Liver (tissue), 9 donors: ENCODE results near the gene SYCP3. TPM values are rescaled to one million over a fixed set of nuclear protein-coding genes. Genes with fewer than 3 reads are reported as not detected.

Source experiments
- DNase-seq: peaks from one replicate; pipeline ENCODE4 v3.0.0-alpha.2; 2017; ENCODE audit warnings: low spot score
- H3K27ac ChIP-seq, 2 donors: one replicate each; pipeline ENCODE4 v1.7.0; 2013; ENCODE audit warnings: inconsistent platforms in 2 of 2, low read length in 2 of 2, control low read depth in 1 of 2, low read depth in 1 of 2, mild to moderate bottlenecking in 1 of 2
- H3K27me3 ChIP-seq, 4 donors: one replicate each; pipeline versions ENCODE4 v1.6.1 to v1.7.0; 2013; ENCODE audit warnings: low read length in 3 of 4, inconsistent platforms in 1 of 4, mild to moderate bottlenecking in 1 of 4, moderate library complexity in 1 of 4; ENCODE audit not compliant: control insufficient read depth in 4 of 4, insufficient read depth in 4 of 4
- H3K36me3 ChIP-seq, 4 donors: one replicate each; pipeline versions ENCODE4 v1.6.1 to v1.7.0; 2013; ENCODE audit warnings: low read length in 3 of 4, mild to moderate bottlenecking in 3 of 4, low read depth in 1 of 4, moderate library complexity in 1 of 4; ENCODE audit not compliant: control insufficient read depth in 4 of 4, insufficient read depth in 3 of 4
- H3K4me1 ChIP-seq, 4 donors: one replicate each; pipeline versions ENCODE4 v1.6.1 to v1.7.0; 2013; ENCODE audit warnings: low read length in 3 of 4, mild to moderate bottlenecking in 3 of 4, moderate library complexity in 1 of 4; ENCODE audit not compliant: control insufficient read depth in 4 of 4, insufficient read depth in 4 of 4
- H3K4me3 ChIP-seq, 3 donors: one replicate each; pipeline versions ENCODE4 v1.6.1 to v1.7.0; 2013; ENCODE audit warnings: low read length in 3 of 3, control low read depth in 1 of 3, low read depth in 1 of 3, mild to moderate bottlenecking in 1 of 3
- H3K9ac ChIP-seq, 2 donors: one replicate each; pipeline ENCODE4 v1.7.0; 2013; ENCODE audit warnings: low read length in 2 of 2, mild to moderate bottlenecking in 2 of 2, moderate library complexity in 2 of 2, control low read depth in 1 of 2, low read depth in 1 of 2
- H3K9me3 ChIP-seq, 4 donors: one replicate each; pipeline versions ENCODE4 v1.6.1 to v1.7.0; 2013; ENCODE audit warnings: low read length in 3 of 4; ENCODE audit not compliant: control insufficient read depth in 4 of 4
- EGR1 ChIP-seq, 2 donors: IDR thresholded peaks; 2 replicates each; pipeline ENCODE4 v1.6.1; 2016 to 2018; ENCODE audit warnings: antibody characterized with exemption in 2 of 2, low read depth in 2 of 2
- FOXA1 ChIP-seq: IDR thresholded peaks from 2 replicates; pipeline ENCODE4 v1.6.1; 2016; ENCODE audit warnings: antibody characterized with exemption
- FOXA2 ChIP-seq: IDR thresholded peaks from 2 replicates; pipeline ENCODE4 v1.6.1; 2016; ENCODE audit warnings: antibody characterized with exemption
- GABPA ChIP-seq, 2 donors: IDR thresholded peaks in 1 of 2; conservative IDR thresholded peaks in 1 of 2; 2 replicates each; pipeline ENCODE4 v1.6.1; 2016; ENCODE audit warnings: antibody characterized with exemption in 2 of 2, mild to moderate bottlenecking in 1 of 2, moderate library complexity in 1 of 2
- HNF4A ChIP-seq, 2 donors: conservative IDR thresholded peaks; 2 replicates each; pipeline ENCODE4 v1.6.1; 2016; ENCODE audit warnings: antibody characterized with exemption in 2 of 2, mild to moderate bottlenecking in 2 of 2
- HNF4G ChIP-seq: IDR thresholded peaks from 2 replicates; pipeline ENCODE4 v1.6.1; 2016; ENCODE audit warnings: antibody characterized with exemption
- JUND ChIP-seq, 2 donors: IDR thresholded peaks; 2 replicates each; pipeline ENCODE4 v1.6.1; 2016; ENCODE audit warnings: antibody characterized with exemption in 2 of 2
- NR2F2 ChIP-seq: IDR thresholded peaks from 2 replicates; pipeline ENCODE4 v1.6.1; 2016; ENCODE audit warnings: antibody characterized with exemption
- RAD21 ChIP-seq, 2 donors: IDR thresholded peaks; 2 replicates each; pipeline ENCODE4 v1.6.1; 2016; ENCODE audit warnings: antibody characterized with exemption in 2 of 2, mild to moderate bottlenecking in 2 of 2
- RXRA ChIP-seq, 2 donors: IDR thresholded peaks; 2 replicates each; pipeline ENCODE4 v1.6.1; 2017 to 2018; ENCODE audit warnings: antibody characterized with exemption in 2 of 2, mild to moderate bottlenecking in 1 of 2
- SP1 ChIP-seq: IDR thresholded peaks from 2 replicates; pipeline ENCODE4 v1.6.1; 2018; ENCODE audit warnings: antibody characterized with exemption, mild to moderate bottlenecking
- TAF1 ChIP-seq: conservative IDR thresholded peaks from 2 replicates; pipeline ENCODE4 v1.6.1; 2016; ENCODE audit warnings: antibody characterized with exemption, mild to moderate bottlenecking
- YY1 ChIP-seq: IDR thresholded peaks from 2 replicates; pipeline ENCODE4 v1.6.1; 2016; ENCODE audit warnings: antibody characterized with exemption, mild to moderate bottlenecking
- WGBS: extraction: QIAGEN DNeasy Blood & Tissue Kit; methylation state at CpG from one replicate; pipeline ENCODE4 v1.1.7; 2013; 5-methylcytosine and 5-hydroxymethylcytosine counted together
- polyA plus RNA-seq, 2 donors: library from polyadenylated mRNA; stranded (reverse) in 1 of 2; unstranded in 1 of 2; fragments of 200-250 nt in 1 of 2; fragments of >200 nt in 1 of 2; fragmentation: Nextera tagmentation in 1 of 2; extraction: Ambion mirVana in 1 of 2; gene quantifications; one replicate each; pipeline versions ENCODE4 v1.2.1 to v1.2.3, GENCODE V29; 2013 to 2015
- total RNA-seq, 2 donors: library from RNA; depleted of rRNA; stranded (reverse); fragments of >200 nt; gene quantifications; one replicate each; pipeline ENCODE4 v1.2.3, GENCODE V29; 2014
- TF ChIP-seq, protein P1 (sequence below): fragments of 150-350 bp; IDR thresholded peaks from 2 replicates; pipeline ENCODE4 v1.5.1; 2017; ENCODE audit warnings: improper control_type of control experiment, low read depth, low read length; ENCODE audit not compliant: missing input control
- TF ChIP-seq, protein P2 (sequence below): IDR thresholded peaks from 2 replicates; pipeline ENCODE4 v1.6.1; 2016; ENCODE audit warnings: antibody characterized with exemption
- TF ChIP-seq, protein P3 (sequence below): IDR thresholded peaks from 2 replicates; pipeline ENCODE4 v1.6.1; 2016; ENCODE audit warnings: antibody characterized with exemption, mild to moderate bottlenecking
- TF ChIP-seq, protein P4 (sequence below): IDR thresholded peaks from 2 replicates; pipeline ENCODE4 v1.6.1; 2016; ENCODE audit warnings: antibody characterized with exemption
- TF ChIP-seq, protein P5 (sequence below): IDR thresholded peaks from 2 replicates; pipeline ENCODE4 v1.6.1; 2016; ENCODE audit warnings: antibody characterized with exemption
- donor health status: healthy.
- donor health status: healthy.
- donor health status: healthy.
- donor health status: healthy.
- donor health status: healthy.

The SYCP3 gene
- total and polyA plus RNA-seq, 4 donors: 0.17 to 3.0 TPM; not detected in 2

DNA sequence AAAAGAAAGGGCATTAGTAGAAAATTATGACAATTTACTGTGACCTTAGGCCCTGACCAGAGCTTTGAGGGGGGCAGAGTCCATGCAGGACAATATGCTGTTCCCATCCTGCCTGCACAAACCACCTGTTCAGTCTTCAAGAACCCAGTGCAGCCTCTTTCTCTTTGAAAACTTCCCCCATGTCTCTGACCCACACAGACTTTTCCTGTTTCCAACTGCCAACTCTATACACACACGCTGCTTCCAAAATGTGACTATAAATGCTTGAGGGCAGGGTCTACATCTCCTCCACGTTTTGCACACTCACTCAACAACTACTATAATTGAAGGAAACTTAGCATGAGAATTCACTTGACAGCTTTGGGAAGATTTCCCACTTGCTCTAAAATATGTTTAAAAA is 36.6 kb upstream of the SYCP3 start (continued):
- no peak for TF ChIP-seq YY1

DNA sequence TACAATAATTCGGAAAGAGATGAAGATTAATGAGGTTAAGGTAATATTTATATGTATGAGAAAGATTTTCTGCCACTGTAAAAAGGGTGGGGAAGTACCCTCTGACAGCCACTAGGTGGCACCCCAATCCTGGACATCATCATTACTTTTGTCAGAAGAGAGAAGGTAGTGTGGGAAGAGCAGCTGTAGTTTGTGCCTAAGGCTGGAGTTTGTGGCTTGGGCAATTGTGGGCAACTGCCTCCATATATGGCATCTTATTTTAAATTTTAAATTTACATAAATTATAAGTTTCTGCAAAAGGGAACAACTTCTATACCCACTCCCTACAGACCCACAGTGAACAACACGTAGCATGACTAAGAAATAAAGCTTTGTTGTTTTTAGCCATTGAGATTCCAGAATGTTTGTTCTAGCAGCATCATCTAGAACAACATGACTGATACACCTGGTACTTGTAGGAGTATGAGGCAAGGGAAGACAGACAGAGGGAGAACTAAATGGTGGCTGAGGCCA is 34.4 kb upstream of the SYCP3 start:
- TF ChIP-seq FOXA2 (no peak), GABPA (IDR thresholded peaks at IDR 0.05 in 1 of 2, conservative IDR thresholded peaks at IDR 0.05 in 1 of 2) (no peak), EGR1 (IDR thresholded peaks at IDR 0.05; ENCODE audit: low read depth in 2 of 2) (no peak), HNF4A (conservative IDR thresholded peaks at IDR 0.05) (no peak), RAD21 (IDR thresholded peaks at IDR 0.05) (peak; percentile 95 to 96), SP1 (no peak), TAF1 (no peak)
- TF ChIP-seq, protein P1, sequence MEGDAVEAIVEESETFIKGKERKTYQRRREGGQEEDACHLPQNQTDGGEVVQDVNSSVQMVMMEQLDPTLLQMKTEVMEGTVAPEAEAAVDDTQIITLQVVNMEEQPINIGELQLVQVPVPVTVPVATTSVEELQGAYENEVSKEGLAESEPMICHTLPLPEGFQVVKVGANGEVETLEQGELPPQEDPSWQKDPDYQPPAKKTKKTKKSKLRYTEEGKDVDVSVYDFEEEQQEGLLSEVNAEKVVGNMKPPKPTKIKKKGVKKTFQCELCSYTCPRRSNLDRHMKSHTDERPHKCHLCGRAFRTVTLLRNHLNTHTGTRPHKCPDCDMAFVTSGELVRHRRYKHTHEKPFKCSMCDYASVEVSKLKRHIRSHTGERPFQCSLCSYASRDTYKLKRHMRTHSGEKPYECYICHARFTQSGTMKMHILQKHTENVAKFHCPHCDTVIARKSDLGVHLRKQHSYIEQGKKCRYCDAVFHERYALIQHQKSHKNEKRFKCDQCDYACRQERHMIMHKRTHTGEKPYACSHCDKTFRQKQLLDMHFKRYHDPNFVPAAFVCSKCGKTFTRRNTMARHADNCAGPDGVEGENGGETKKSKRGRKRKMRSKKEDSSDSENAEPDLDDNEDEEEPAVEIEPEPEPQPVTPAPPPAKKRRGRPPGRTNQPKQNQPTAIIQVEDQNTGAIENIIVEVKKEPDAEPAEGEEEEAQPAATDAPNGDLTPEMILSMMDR: peak; percentile 99
- TF ChIP-seq, protein P2, sequence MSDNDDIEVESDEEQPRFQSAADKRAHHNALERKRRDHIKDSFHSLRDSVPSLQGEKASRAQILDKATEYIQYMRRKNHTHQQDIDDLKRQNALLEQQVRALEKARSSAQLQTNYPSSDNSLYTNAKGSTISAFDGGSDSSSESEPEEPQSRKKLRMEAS: no peak
- H3K27me3 ChIP-seq: no peaks in the 10 kb centered on the region
- 47% methylated on average over 2 of the region's 2 CpGs for WGBS
- no peak overlapping the region for H3K9ac ChIP-seq
- H3K9me3 ChIP-seq: no peaks in the 10 kb centered on the region
- no peak overlapping the region for H3K4me3 ChIP-seq
- no peaks in the 10 kb centered on the region for H3K4me1 ChIP-seq
- peaks cover 0 to 2% (median 0%) of the 10 kb centered on the region in 4 donors for H3K36me3 ChIP-seq
- peak; percentile 67 for DNase-seq
- H3K27ac ChIP-seq: no peak overlapping the region

DNA sequence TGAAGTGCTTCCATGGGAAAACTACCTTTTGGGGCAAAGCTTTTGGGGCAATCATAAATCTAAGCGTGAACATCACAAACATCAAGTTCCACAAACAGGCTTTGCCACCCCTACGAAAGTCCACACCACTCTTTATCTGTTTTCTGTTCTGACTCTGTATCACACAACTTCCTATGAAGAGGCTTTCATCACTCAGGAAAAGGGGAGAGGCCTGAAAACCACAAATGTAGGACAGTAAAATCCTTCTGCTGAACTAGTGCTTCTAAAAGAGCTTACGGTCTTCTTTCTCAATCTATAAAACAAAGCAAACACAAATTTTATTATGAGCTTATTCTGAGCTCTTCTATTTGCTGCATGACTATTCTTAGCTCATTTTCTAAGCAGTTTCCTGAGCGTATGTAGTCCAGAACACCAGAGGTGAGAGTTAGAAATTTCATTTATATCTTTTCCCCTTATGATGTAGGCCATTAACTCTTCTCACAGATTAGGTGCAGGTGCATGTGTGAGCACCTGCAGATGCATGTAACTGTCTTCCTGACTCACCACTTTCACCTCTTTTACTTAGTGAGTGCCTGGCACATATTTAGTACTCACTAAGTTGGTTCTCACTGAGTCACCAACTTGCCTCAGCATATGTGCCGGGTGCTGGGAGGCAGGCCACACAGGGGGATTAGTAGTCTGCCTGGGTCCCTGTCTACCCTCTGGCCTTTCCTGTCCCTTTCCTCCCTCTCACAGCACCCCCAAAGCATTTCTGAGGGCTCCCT is 32.9 kb upstream of the SYCP3 start:
- Histone ChIP-seq H3K4me3 (no peak overlapping the region), H3K9me3 (no peaks in the 10 kb centered on the region), H3K9ac (no peak overlapping the region), H3K36me3 (peaks cover 0 to 2% (median 0%) of the 10 kb centered on the region in 4 donors), H3K4me1 (no peaks in the 10 kb centered on the region), H3K27ac (no peak overlapping the region), H3K27me3 (no peaks in the 10 kb centered on the region)
- no peak for DNase-seq
- TF ChIP-seq, protein P1: no peak
- TF ChIP-seq YY1 (no peak), JUND (IDR thresholded peaks at IDR 0.05) (no peak), GABPA (IDR thresholded peaks at IDR 0.05 in 1 of 2, conservative IDR thresholded peaks at IDR 0.05 in 1 of 2) (no peak), HNF4A (conservative IDR thresholded peaks at IDR 0.05) (no peak), RAD21 (IDR thresholded peaks at IDR 0.05) (no peak), FOXA2 (no peak), TAF1 (no peak), HNF4G (no peak), FOXA1 (no peak), RXRA (IDR thresholded peaks at IDR 0.05) (no peak), NR2F2 (no peak), SP1 (no peak), EGR1 (IDR thresholded peaks at IDR 0.05; ENCODE audit: low read depth in 2 of 2) (no peak)
- TF ChIP-seq, protein P2: no peak
- TF ChIP-seq, protein P3, sequence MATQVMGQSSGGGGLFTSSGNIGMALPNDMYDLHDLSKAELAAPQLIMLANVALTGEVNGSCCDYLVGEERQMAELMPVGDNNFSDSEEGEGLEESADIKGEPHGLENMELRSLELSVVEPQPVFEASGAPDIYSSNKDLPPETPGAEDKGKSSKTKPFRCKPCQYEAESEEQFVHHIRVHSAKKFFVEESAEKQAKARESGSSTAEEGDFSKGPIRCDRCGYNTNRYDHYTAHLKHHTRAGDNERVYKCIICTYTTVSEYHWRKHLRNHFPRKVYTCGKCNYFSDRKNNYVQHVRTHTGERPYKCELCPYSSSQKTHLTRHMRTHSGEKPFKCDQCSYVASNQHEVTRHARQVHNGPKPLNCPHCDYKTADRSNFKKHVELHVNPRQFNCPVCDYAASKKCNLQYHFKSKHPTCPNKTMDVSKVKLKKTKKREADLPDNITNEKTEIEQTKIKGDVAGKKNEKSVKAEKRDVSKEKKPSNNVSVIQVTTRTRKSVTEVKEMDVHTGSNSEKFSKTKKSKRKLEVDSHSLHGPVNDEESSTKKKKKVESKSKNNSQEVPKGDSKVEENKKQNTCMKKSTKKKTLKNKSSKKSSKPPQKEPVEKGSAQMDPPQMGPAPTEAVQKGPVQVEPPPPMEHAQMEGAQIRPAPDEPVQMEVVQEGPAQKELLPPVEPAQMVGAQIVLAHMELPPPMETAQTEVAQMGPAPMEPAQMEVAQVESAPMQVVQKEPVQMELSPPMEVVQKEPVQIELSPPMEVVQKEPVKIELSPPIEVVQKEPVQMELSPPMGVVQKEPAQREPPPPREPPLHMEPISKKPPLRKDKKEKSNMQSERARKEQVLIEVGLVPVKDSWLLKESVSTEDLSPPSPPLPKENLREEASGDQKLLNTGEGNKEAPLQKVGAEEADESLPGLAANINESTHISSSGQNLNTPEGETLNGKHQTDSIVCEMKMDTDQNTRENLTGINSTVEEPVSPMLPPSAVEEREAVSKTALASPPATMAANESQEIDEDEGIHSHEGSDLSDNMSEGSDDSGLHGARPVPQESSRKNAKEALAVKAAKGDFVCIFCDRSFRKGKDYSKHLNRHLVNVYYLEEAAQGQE: no peak
- TF ChIP-seq, protein P4, sequence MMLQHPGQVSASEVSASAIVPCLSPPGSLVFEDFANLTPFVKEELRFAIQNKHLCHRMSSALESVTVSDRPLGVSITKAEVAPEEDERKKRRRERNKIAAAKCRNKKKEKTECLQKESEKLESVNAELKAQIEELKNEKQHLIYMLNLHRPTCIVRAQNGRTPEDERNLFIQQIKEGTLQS: no peak
- TF ChIP-seq, protein P5, sequence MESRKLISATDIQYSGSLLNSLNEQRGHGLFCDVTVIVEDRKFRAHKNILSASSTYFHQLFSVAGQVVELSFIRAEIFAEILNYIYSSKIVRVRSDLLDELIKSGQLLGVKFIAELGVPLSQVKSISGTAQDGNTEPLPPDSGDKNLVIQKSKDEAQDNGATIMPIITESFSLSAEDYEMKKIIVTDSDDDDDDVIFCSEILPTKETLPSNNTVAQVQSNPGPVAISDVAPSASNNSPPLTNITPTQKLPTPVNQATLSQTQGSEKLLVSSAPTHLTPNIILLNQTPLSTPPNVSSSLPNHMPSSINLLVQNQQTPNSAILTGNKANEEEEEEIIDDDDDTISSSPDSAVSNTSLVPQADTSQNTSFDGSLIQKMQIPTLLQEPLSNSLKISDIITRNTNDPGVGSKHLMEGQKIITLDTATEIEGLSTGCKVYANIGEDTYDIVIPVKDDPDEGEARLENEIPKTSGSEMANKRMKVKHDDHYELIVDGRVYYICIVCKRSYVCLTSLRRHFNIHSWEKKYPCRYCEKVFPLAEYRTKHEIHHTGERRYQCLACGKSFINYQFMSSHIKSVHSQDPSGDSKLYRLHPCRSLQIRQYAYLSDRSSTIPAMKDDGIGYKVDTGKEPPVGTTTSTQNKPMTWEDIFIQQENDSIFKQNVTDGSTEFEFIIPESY: no peak
- WGBS: 78% methylated on average over 5 of the region's 5 CpGs
